ENCODE results near the gene HJURP. TPM values are rescaled to one million over a fixed set of nuclear protein-coding genes. Genes with fewer than 3 reads are reported as not detected.
A peak's percentile ranks its signal among the peaks of the same experiment; 100 is the strongest.

The HJURP gene
- total RNA-seq, 1 donor from 2014 or later = 109 TPM

DNA sequence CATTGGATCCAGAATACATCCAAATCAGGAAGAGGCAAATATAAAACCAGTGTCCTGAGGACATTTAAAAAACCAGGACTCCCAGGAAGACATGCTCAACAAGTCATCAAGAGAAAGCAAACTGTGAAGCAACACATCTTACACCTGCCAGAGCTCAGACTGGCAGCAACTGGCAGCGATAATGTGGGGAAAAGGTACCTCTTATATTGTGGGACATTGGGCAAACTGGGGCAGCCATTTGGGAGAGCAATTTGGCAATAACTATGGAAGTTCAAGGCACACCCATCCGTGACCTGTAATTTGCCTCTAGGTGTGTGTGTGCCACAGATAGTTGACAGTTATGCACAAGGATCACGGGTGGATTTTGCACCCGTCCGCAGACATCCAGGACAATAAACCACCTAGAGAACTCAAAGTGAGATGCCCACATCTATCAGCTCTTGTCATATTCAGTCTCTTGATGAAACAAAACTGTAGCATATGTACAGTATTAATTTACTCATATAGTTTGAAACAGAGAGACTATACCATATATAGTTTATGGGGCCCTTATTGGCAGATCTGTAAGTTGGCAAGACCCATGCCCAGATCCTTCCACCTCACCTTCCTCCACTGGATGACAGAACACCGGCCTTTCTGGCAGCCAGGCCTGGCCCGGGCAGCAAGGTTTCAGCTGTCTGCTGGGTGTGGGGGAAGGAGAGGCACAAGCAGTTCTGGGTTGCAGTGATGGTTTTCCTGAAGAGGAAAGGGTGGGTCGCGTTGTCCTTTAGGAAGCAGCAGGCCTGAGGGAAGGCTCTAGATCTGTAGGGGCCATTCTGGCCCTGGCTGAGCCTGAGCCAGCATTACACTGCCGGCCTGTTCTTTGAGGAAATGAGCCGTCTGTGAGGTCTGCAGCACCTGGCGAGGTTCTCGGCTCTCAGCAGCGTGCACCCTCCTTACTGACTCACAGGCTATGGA, 18.8 kb downstream of the HJURP start:
- Histone ChIP-seq H3K9me3 (ENCODE audit: low read depth) (no peaks in the 10 kb centered on the region), H3K27me3 (no peaks in the 10 kb centered on the region), H3K79me2 (ENCODE audit: low read depth) (peaks cover 56% of the 10 kb centered on the region), H3K4me1 (peaks cover 10% of the 10 kb centered on the region), H3K36me3 (peaks cover 11% of the 10 kb centered on the region), H3K4me2 (no peak overlapping the region), H2AFZ (replicated peaks) (no peak overlapping the region), H3K27ac (no peak overlapping the region), H3K9ac (no peak overlapping the region), H4K20me1 (ENCODE audit: low read depth) (peaks cover 65% of the 10 kb centered on the region), H3K4me3 (no peak overlapping the region), H3F3A (ENCODE audit: low read depth) (peaks cover 23% of the 10 kb centered on the region)
- H3K4me1 Mint-ChIP-seq = peaks cover 19% of the 10 kb centered on the region
- H3K27ac Mint-ChIP-seq = no peak overlapping the region
- TF ChIP-seq, protein P1, sequence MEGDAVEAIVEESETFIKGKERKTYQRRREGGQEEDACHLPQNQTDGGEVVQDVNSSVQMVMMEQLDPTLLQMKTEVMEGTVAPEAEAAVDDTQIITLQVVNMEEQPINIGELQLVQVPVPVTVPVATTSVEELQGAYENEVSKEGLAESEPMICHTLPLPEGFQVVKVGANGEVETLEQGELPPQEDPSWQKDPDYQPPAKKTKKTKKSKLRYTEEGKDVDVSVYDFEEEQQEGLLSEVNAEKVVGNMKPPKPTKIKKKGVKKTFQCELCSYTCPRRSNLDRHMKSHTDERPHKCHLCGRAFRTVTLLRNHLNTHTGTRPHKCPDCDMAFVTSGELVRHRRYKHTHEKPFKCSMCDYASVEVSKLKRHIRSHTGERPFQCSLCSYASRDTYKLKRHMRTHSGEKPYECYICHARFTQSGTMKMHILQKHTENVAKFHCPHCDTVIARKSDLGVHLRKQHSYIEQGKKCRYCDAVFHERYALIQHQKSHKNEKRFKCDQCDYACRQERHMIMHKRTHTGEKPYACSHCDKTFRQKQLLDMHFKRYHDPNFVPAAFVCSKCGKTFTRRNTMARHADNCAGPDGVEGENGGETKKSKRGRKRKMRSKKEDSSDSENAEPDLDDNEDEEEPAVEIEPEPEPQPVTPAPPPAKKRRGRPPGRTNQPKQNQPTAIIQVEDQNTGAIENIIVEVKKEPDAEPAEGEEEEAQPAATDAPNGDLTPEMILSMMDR (IDR thresholded peaks at IDR 0.05) = no peak
- no peak for TF ChIP-seq EZH2phosphoT487 (IDR thresholded peaks at IDR 0.05)
- no peak for TF ChIP-seq EZH2 (IDR thresholded peaks at IDR 0.05)
- DNase-seq (ENCODE audit: low spot score) = no peak
- H3K36me3 Mint-ChIP-seq = peaks cover 48% of the 10 kb centered on the region
- no peaks in the 10 kb centered on the region for H3K9me3 Mint-ChIP-seq
- peaks cover 2% of the 10 kb centered on the region for H3K27me3 Mint-ChIP-seq (ENCODE audit: insufficient read depth, low read depth)
- H3K4me3 Mint-ChIP-seq = no peak overlapping the region

DNA sequence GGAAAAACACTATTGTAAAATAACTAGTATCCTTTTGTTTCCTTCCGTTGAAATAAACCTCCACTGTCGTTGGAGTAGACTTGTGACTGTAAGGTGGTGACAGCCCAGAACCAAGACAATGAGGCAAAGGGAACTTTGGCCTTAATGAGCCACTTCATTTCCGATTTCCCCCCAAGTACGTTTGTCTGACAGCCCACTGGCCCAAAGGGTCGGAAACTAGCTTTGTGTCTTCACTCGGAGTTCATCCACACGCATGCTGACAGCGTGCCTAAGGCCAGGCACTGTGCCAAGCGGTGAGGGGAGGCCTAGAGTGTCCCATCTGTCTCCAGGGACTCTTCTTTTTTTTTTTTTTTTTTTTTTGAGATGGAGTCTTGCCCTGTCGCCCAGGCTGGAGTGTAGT, 21.0 kb downstream of the HJURP start:
- Histone ChIP-seq H3F3A (ENCODE audit: low read depth) (peaks cover 23% of the 10 kb centered on the region), H4K20me1 (ENCODE audit: low read depth) (peaks cover 44% of the 10 kb centered on the region), H3K9ac (no peak overlapping the region), H3K4me1 (peaks cover 10% of the 10 kb centered on the region), H3K4me2 (no peak overlapping the region), H3K27me3 (no peaks in the 10 kb centered on the region), H3K4me3 (no peak overlapping the region), H3K27ac (peak overlapping the region; percentile 53), H3K79me2 (ENCODE audit: low read depth) (peaks cover 35% of the 10 kb centered on the region), H3K9me3 (ENCODE audit: low read depth) (no peaks in the 10 kb centered on the region), H3K36me3 (peaks cover 11% of the 10 kb centered on the region), H2AFZ (replicated peaks) (no peak overlapping the region)
- peaks cover 32% of the 10 kb centered on the region for H3K36me3 Mint-ChIP-seq
- H3K4me1 Mint-ChIP-seq = peaks cover 15% of the 10 kb centered on the region
- peaks cover 2% of the 10 kb centered on the region for H3K27me3 Mint-ChIP-seq (ENCODE audit: insufficient read depth, low read depth)
- no peak overlapping the region for H3K27ac Mint-ChIP-seq
- TF ChIP-seq, protein P1 (IDR thresholded peaks at IDR 0.05) = no peak
- TF ChIP-seq EZH2 (IDR thresholded peaks at IDR 0.05) (no peak), EZH2phosphoT487 (IDR thresholded peaks at IDR 0.05) (no peak)
- no peak overlapping the region for H3K4me3 Mint-ChIP-seq
- H3K9me3 Mint-ChIP-seq = no peaks in the 10 kb centered on the region
- DNase-seq (ENCODE audit: low spot score) = no peak

DNA sequence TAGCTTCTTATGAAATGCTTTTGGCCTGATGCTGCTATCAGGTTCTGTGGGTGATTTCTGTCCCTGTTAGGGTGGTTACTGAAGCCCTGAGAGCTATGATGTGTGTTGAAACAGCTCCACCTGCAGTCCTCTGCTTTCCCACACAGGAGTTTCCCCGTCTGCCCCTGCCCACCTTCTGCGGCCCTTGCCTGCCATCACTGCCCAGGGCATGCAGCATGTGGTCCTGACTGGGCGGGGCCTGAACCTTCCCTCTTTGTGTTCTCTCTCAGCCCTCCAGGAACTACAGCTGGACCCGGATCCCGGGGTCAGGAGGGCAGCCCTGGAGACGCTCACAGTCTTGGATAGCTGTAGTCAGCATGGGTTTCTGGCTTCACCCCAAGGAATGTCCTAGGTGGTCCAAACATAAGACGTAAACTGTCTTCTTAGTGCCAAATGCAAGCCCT, 21.4 kb downstream of the HJURP start:
- DNase-seq (ENCODE audit: low spot score) = peak; percentile 85
- Mint-ChIP-seq H3K4me3 (no peak overlapping the region), H3K27ac (no peak overlapping the region), H3K4me1 (peaks cover 15% of the 10 kb centered on the region), H3K27me3 (ENCODE audit: insufficient read depth, low read depth) (peaks cover 2% of the 10 kb centered on the region), H3K36me3 (peaks cover 27% of the 10 kb centered on the region), H3K9me3 (no peaks in the 10 kb centered on the region)
- no peaks in the 10 kb centered on the region for H3K9me3 ChIP-seq (ENCODE audit: low read depth)
- no peak overlapping the region for H2AFZ ChIP-seq (replicated peaks)
- no peak overlapping the region for H3K4me3 ChIP-seq
- H3K27ac ChIP-seq = peak overlapping the region; percentile 53
- peaks cover 10% of the 10 kb centered on the region for H3K4me1 ChIP-seq
- H3K36me3 ChIP-seq = peaks cover 9% of the 10 kb centered on the region
- no peak overlapping the region for H3K4me2 ChIP-seq
- no peak for TF ChIP-seq EZH2 (IDR thresholded peaks at IDR 0.05)
- TF ChIP-seq EZH2phosphoT487 (IDR thresholded peaks at IDR 0.05) = no peak
- TF ChIP-seq, protein P1 (IDR thresholded peaks at IDR 0.05) = peak; percentile 64
- no peak overlapping the region for H3K9ac ChIP-seq
- H3F3A ChIP-seq (ENCODE audit: low read depth) = peaks cover 23% of the 10 kb centered on the region
- peaks cover 30% of the 10 kb centered on the region for H3K79me2 ChIP-seq (ENCODE audit: low read depth)
- H4K20me1 ChIP-seq (ENCODE audit: low read depth) = peaks cover 39% of the 10 kb centered on the region
- H3K27me3 ChIP-seq = no peaks in the 10 kb centered on the region

Measured in neural progenitor cell (in vitro differentiated cells).